UCSD-AML1 (cell line): ENCODE data around the gene TMEM170A.
"Not testable (repeated sequence)": the region's sequence is repeated elsewhere in the genome, so short reads cannot be mapped to it uniquely, and the experiment has no call there.

Experiments used
- DNase-seq: peaks from one replicate; lab custom pipeline; 2025; ENCODE audit not compliant: unreplicated experiment; lab: John Stamatoyannopoulos, UW

Gene TMEM170A

DNA sequence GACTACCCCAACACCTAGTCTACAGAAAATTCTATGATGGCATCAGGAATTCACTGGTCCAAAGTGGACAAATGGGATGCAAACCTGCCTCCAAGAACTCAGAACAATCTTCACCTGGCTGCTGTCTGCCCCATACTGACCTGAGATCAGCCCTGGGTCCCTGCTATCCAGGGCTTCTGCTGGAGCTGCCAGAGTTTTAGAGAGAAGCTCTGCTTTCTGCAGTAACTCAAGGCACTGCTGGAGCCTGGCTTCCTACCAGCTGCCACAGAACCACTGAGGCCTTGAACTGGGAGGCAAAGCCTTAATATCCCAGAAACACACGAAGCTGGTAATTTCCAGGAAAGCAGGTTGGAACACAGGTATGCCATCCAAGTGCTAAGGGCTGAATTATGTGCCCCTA lies 7.5 kb downstream of the TMEM170A start:
- no peak for DNase-seq

DNA sequence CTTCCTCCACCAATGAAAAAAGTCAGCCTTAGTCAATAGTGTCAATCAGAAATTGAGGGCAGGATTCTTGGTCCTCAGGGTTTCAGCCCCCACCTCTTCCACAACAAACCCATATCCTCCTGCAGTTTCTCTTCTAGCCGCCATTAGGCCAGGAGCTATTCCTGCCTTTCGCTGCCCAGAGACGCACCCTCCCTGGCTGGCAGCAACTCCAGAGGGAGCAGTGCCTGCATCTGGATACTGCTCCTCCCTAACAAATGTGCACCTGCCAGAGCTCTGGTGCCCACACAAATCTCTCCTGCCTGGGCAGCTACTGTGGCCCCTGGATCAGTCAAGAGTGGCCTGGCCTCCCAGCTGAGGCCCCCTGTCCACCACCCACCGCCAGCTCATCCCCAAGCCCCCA lies 8.0 kb downstream of the TMEM170A start:
- DNase-seq = not testable (repeated sequence)

DNA sequence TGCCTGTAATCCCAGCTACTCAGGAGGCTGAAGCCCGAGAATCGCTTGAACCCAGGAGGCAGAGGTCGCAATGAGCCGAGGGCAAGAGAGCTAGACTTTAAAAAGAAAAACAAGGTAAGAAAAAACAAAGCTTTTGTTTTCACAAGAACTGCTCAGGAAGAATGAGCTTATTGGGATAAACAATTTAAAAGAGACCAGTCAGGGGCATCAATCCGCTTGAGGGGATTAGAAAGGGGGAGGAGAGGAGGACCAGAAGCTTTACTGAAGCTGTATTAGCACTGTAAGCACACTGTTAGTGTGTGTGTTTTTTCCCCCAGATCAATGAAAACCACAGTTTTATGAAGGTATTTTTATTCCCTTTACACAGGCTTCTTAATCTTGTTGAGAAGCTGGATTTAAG lies 8.8 kb downstream of the TMEM170A start:
- no peak for DNase-seq

DNA sequence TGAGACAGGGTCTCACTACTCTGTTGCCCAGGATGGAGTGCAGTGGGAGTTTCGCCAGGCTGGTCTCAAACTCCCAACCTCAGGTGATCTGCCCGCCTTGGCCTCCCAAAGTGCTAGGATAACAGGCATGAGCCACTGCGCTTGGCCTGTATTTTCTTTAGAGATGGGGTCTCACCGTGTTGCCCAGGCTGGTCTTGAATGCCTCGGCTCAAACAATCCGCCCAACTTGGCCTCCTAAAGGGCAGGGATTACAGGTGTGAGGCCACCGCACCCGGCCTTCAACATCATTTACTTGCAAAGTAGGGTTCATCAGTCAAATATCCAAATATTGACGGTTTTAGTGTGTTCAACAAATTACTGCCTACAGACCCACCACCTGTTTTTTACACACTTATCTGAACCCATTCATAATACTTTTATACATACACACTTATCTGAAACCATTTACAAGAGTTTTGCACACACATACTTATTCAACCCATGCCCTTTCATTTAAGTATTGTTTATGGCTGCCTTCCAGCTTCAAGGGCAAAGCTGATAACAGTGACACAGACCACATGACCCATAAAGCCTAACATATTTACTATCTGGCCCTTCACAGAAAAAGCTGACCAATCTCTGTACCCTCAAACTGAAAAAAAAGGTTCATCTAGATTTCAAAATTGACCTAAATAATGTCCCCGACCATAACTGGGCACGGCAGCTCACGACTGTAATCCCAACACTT lies 11.9 kb downstream of the TMEM170A start:
- no peak for DNase-seq

DNA sequence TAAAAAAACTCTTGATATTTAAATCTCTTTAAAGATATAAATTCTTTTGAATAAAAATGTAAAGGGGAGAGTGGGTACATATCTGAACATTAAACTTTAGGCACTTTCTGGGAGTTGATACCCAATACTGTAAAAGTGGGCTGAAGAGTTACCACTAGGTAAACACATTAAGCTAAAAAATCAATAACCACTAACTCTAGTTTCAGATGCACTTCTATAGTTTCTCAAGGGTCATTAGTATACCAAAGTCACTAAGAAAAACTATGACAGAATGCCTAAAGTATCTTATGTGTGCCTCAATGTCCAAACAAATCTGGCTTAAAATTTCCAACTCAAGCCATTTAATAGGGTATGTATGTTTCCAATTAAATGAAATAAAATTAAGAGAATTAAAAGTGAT lies 18.1 kb downstream of the TMEM170A start:
- no peak for DNase-seq

DNA sequence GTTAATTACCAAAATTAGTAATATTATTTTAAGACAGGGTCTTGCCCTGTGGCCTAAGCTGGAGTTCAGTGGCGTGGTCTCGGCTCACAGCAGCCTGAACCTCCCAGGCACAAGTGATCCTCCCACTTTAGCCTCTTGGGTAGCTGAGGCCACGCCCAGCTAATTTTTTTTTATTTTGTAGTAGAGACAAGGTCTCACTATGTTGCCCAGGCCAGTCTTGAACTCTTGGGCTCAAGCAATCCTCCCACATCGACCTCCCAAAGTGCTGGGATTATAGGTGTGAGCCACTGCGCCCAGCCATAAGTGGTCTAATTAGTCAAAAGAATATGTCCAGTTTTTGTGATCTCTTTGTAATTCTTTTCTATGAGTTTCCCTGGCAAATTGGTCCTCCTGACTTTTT lies 19.2 kb downstream of the TMEM170A start:
- no peak for DNase-seq

DNA sequence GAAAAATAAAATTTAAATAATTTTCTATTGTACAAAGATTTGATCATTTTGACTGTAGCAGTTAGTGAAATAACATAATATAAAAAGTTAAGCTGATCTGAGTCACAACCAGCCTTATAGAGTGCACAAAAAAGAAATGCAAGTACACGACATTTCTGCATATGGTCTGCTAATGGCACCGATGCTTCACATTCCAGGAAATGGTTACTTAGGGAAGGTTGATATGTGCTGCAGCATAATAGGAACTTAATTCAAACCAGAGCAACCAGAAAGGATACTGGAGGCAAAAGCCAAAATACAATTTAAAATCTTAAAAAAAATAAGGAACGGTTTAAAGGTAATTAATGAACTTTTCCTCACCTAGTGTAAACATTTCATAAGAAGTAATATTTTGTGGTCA lies 21.2 kb downstream of the TMEM170A start:
- no peak for DNase-seq

DNA sequence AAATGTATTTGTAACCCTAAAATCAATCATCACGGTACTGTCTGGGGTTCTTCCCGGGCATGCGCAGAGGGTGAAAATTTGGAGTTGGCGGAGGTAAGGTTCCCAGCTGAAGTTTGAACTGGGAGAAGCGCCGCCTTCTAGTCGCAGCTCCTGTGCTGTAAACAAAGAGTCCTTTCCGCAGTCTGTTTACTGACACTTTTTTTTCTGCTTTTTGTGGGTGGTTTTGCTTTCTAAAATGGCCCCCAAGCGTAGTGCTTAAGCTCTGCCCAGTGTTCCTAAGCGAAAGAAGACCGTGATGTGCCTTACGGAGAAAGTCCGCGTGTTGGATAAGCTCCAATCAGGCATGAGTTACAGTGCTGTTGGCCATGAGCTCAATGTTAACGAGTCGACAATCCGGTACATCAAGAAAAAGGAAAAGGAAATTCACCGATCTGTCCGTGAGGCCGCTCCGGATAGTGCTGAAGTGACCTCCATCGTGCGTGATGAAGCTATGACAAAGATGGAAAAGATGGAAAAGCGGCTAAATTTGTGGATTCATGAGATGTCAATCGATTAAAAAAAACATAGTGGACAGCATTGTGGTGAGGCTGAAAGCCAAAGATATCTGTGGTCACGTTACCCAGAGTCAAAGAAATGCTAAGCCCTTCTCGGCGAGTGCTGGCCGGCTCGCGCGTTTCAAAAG lies 30.6 kb downstream of the TMEM170A start:
- DNase-seq = peak; percentile 82

DNA sequence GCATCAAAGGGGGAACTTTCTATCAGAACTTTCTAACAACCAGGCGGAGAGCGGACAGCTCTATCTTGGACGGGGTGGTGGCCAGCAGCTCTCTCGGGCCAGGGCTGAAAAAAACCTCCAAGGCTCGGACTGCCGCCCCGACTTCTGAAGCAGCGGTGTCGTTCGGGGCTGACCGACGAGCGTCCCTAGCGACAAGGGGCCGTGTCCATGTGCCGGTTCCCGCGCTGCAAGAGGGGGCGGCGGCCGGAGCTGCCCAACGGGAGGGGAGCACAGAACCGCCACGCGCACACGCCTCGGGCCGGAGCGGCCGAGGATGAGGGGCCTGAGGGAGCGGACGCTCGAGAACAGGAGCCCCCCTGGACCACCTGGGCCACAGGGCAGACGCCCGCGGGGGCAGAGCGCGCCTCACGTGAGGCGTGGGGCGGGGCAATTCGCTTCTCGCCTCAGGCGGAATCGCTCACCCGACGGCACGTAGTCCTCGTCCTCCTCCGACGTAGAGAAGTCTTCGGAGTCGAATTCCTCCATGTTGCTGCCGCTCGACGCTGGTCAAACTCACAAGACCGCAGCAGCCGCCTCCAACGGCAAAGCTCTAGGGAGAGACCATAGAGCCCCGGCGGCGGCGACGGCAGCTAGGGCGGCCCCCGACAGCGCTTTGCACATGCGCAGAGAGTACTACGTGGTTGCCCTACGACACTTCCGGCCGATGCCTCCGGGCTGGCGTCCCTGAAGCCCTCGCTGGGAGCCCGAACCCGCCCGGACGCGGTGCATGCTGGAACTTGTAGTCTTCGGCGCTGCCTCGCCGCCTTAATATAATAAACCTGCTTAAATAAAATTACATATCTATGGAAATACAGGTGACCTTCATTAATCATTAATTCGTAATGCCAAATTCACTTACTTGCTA lies 31.4 kb downstream of the TMEM170A start, which contains the start of gene CFDP1:
Gene CFDP1, minus strand, starts transcription at position 676 of the 904 bp plus-strand sequence. Its CDS starts 151 bp downstream, at position 525.
- DNase-seq = peak; percentile 94

DNA sequence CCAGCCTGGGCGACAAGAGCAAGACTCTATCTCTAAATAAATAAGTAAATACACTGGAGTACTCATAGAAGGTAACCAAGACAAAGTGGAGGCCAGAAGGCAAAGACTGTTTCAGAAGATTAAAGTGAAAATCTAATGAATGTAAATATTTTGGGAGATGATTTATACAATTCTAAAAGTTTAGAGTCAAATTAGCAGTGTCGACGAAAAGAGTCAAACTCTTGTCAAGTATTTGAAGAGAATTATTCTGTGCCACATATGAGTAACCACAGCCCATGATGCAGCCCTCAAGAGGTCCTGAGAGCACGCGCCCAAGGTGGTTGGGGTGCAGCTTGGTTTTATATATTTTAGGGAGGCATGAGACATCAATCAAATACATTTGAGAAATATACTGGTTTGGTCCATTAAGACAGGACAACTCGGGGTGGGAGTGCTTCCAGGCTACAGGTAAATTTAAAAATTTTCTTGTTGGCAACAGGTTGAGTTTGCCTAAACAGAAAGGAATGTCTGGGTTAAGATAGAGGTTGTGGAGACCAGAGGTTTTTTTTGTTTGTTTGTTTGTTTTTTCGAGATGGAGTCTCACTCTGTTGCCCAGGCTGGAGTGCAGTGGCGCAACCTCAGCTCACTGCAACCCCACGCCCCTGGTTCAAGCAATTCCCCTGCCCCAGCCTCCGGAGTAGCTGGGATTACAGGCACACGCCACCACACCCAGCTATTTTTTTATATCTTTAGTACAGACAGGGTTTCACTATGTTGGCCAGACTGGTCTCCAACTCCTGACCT lies 34.7 kb downstream of the TMEM170A start:
- no peak for DNase-seq

DNA sequence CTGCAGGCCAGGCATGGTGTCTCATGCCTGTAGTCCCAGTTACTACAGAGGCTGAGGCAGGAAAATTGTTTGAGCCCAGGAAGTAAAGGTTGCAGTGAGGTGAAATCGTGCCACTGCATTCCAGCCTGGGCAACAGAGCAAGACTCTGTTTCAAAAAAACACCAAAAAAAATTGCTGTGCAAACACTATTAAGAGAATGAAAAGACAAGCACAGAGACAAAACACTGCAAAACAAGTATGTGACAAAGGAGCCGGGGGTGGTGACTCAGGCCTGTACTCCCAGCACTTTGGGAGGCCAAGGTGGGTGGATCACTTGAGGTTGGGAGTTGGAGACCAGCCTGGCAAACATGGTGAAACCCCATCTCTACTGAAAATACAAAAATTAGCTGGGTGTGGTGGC lies 38.0 kb downstream of the TMEM170A start:
- not testable (repeated sequence) for DNase-seq

DNA sequence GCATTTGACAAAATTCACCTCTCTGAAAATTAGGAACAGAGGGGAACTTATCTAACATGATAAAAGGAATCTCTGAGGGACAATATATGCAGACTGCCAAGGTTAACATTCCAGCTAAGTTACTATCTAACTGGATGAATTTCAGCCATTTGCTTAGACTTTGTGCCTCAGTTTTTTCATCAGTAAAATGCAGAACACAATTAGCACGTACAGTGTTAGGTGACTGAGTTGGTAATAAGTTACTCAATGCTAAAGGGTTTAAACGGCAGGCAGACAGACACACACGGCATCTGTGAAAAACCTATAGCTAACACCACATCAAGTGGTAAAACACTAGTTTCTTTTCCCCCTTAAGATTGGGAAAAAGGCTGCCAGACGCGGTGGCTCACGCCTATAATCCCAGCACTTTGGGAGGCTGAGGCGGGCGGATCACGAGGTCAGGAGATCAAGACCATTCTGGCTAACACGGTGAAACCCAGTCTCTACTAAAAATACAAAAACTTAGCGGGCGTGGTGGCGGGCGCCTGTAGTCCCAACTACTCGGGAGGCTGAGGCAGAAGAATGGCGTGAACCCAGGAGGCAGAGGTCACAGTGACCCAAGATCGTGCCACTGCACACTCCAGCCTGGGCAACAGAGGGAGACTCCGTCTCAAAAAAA lies 40.3 kb downstream of the TMEM170A start:
- not testable (repeated sequence) for DNase-seq

DNA sequence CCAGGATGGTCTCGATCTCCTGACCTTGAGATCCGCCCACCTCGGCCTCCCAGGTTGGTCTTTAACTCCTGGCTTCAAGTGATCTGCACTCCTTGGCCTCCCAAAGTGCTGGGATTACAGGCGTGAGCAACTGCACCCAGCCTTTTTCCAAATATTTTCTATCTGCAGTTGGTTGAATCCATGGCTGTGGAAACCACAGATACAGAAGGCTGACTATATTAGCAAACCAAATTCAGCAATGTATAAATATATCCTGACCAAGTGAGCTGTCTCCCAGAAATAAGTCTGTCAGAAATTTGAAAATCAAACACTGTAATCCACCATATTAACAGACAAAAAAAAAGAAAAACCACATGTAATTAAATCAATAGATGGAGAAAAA lies 40.8 kb downstream of the TMEM170A start:
- no peak for DNase-seq

DNA sequence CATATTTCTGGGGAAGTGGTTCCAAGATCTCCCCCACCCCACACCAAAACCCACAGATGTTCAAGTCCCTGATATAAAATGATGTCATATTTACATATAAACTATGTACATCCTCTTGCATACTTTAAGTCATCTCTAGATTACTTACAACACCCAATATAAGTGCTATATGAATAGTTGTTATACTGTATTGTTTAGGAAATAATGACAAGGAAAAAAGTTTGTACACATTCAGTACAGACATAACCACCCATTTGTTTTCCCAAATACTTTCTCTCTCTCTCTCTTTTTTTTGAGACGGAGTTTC lies 42.7 kb downstream of the TMEM170A start:
- DNase-seq = no peak

DNA sequence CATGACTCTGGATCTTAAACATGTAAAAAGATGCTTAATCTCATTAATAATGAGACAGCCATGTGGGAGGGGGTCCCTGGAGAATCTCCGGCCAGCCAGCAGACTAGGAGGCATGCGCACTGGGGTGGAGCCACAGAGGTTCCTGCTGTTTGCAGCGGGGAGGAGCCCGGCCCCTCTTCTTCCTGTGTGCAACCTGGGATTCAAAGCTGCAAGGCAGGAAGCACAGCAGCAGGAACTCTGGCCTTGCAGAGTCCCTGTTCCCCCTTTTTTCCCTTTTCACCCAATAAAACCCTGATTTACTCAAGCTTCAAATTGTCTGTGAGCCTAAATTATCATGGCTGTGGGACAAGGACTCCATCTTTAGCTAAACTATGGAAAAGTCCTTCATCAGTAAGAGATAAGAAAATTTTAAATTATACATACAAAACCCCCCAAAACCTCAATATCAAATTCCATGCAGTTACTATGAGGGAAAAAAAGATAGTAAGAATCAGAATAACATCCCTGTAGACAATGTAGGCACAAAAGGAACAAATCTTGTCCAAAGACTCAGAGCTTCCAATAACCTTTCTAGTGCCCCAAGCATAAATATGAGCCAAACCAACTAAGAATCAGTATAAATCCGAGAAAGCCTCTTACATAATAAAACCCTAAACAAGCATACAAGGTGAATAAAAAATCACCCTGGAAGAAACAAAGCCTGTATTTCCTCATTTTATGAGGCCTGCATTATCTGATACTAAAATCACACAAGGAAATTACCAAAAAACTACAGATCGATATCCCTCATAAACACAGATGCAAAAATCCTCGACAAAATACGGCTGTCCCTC lies 43.3 kb downstream of the TMEM170A start:
- DNase-seq = peak; percentile 75

DNA sequence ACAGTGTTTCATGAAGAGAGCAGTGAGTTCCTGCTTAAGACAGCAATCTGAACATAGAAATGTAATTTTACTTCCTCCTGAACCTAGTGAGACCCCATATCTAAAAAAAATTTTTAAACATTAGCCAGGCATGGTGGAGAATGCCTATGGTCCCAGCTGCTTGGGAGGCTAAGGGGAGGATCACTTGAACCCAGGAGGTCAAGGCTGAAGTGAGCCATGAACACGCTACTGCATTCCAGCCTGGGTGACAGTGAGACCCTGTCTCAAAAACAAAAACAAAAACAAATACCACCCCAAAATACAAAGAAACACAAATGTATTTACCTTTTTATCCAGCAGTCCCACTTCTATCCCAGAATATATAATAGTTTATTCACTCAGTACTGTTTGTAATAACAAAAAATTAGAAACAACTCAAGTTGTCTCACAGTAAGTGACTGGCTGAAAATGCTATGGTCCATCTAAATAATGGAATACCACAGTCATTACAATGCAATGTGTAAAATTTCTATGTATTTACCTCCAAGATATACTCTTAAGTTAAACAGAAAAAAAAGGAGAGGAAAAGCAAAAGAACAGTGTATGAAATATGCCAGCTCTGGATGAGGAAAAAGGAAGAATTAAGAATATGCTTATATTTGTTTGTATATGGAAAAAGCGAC lies 47.5 kb downstream of the TMEM170A start:
- no peak for DNase-seq

DNA sequence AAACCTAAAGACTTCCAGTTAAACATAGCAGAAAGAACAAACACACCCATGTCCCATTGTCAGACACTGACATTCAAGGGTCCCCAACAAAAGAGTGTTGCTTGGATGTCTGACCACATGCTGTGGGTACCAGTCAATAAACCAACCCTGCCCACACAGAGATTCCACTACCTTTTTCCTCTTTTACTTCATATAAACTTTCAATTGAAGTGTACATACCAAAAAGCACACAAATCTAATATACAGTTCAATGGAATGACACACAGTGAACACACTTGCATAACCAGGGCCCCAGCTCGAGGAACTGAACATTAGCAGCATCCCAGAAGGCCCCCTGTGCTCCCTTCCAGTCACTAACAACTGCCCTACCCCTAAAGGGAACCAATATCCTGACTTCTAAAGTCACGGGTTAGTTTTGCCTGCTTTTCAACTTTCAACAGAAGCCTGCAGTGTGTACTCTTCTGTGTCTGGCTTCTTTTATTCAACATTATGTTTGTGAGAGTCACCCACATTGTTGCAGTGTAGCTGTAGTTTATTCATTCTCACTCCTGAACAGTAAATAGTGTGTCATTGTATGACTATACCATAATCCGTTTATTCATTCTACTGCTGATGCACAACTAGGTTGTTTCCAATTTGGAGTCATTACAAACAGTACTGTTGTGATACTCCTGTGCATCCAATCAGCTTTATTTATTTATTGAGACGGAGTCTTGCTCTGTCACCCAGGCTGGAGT lies 49.2 kb downstream of the TMEM170A start:
- no peak for DNase-seq

DNA sequence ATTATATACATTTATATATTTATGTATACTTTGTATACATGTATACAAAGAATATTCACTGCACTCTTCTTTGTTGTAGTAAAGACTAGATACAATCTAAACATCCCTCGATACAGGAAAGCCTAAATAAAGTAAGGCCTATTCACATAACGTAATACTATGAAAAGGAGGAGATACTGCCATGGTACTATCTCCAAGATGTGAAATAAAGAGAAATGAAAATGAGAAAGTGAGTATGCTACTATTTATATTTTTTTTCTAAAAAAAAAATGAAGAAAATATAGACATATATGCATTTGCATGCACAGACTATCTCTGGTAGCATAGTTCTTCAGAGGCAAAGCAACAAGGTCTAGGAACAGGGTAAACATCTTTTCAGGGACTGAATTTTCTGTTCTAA lies 50.5 kb downstream of the TMEM170A start:
- no peak for DNase-seq
